ENCODE data around the gene PRSS1. TPM values are rescaled to one million over a fixed set of nuclear protein-coding genes. Genes with fewer than 3 reads are reported as not detected.
"Not testable (repeated sequence)": the region's sequence is repeated elsewhere in the genome, so short reads cannot be mapped to it uniquely, and the experiment has no call there.

PRSS1 gene
- not detected for polyA plus RNA-seq (2012; ENCODE audit: missing spikeins)

DNA sequence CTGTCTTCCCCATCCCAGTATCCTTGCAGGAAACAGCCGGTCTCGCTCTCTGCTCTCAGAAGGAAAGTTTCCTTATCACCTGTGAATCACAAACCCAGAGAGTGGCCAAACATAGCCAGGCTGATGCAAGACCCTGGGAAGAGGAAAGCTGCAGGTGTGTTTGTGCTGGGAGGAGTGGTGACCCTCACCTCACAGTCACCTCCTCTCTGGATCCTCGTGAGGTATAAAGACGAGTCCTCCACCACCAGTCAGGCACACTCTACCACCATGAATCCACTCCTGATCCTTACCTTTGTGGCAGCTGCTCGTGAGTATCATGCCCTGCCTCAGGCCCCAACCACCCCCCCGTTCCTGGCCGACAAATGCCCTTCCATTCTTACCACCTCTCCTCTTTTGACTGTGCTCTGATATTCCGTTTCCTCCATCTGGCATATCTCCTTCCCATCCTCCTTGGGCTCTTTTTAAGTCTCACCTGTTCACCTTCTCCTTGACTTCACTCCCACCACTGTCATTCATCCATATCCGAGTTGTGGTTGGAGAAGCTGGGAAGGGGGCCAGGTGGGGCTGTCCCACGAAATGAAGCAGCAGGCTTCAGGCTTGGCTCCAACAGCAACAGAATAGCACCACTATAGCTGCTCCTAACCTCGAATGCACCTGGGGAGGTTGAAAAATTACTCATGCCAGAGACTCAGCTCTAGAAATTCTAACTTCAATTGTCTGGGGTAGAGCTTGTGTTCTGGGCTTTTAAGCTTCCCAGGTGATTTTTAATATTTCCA lies at the start of gene PRSS1:
PRSS1 (plus strand) TSS at position 255 of the 776 bp plus-strand sequence; CDS start at position 268, 13 bp downstream.
- FAIRE-seq (no peak), DNase-seq (ENCODE audit: insufficient read length) (no peak)
- TF ChIP-seq TAF1 (IDR thresholded peaks at IDR 0.05; ENCODE audit: borderline replicate concordance, low read depth, low read length) (no peak), POLR2AphosphoS5 (IDR thresholded peaks at IDR 0.05; ENCODE audit: low read depth, low read length) (no peak), POLR2A (IDR thresholded peaks at IDR 0.05; ENCODE audit: low read depth, low read length) (no peak)

DNA sequence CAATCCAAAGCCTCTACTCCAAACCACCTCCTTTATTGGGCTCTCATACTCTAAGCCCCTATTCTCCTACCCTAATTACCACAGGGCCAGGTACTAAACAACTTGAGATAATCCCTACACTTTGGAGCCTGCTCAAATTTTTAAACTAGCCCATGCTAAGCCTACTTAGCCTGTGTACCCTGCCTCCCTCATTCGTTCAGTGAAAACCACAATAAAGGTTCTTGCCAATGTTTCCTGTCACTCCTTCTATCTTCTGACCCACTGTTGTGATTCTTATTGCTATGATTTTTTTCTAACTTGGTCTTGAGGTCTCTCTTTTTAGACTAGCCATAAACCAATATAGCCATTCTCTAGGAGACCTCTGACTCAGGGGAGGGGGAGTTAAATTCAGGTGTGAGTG lies 48.3 kb upstream of the PRSS1 start:
- not testable (repeated sequence) for DNase-seq (ENCODE audit: insufficient read length); FAIRE-seq

DNA sequence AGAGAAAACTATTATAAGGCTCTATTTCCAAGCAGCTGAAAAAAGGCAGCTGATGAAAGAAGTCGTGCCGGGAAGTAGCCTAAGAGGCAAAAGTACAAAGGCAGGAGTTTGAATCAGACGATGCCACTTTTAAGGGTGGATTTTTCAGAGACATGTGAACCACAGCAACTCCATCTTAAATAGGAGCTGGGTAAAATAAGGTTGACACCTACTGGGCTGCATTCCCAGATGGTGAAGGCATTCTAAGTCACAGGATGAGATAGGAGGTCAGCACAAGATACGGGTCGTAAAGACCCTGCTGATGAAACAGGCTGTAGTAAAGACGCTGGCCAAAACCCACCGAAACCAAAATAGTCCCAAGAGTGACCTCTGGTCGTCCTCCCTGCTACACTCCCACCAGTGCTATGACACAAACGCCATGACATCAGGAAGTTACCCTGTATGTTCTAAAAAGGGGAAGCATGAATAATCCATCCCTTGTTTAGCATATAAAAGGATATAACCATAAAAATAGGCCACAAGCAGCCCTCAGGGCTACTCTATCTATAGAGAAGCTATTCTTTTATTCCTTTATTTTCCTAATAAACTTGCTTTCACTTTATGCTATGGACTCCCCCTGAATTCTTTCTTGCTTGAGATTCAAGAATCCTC lies 45.5 kb upstream of the PRSS1 start:
- FAIRE-seq (no peak), DNase-seq (ENCODE audit: insufficient read length) (no peak)
- TF ChIP-seq POLR2A (IDR thresholded peaks at IDR 0.05; ENCODE audit: low read depth, low read length) (no peak), TAF1 (IDR thresholded peaks at IDR 0.05; ENCODE audit: borderline replicate concordance, low read depth, low read length) (no peak), POLR2AphosphoS5 (IDR thresholded peaks at IDR 0.05; ENCODE audit: low read depth, low read length) (no peak)

DNA sequence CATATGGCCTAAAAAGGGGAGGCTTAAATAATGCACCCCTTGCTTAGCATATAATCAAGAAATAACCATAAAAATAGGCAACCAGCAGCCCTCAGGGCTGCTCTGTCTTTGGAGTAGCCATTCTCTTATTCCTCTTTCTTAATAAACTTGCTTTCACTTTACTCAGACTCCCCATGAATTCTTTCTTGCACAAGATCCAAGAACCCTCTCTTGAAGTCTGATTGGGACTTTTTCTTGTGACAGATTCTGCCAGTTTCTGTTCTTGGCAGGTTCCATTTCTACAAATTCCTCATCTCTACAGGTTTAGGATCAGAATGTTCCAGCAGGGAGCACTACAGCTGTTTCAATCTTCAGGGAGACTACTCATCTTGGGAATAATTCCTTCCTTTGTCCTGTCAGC lies 40.5 kb upstream of the PRSS1 start:
- DNase-seq (ENCODE audit: insufficient read length); FAIRE-seq: not testable (repeated sequence)

DNA sequence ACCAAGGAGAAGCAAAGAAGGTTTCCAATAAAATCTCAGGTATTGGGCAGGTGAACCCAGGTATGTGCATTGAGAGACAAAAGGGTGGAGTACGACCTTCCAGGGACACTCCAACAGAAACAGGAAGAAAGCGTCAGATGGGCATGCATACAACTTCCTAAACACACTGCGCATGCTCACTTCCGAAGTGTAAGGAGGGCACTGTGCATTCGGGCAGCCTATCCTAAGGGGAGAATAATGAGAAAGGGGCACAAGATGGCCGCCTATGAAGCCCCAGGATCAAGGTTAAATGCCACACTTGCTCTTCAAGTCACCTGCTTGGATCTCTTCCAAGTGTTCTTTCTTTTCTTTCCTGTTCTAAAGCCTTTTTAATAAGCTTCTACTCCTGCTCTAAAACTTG lies 39.4 kb upstream of the PRSS1 start:
- DNase-seq (ENCODE audit: insufficient read length) (no peak), FAIRE-seq (no peak)
- TF ChIP-seq POLR2AphosphoS5 (IDR thresholded peaks at IDR 0.05; ENCODE audit: low read depth, low read length) (no peak), POLR2A (IDR thresholded peaks at IDR 0.05; ENCODE audit: low read depth, low read length) (no peak), TAF1 (IDR thresholded peaks at IDR 0.05; ENCODE audit: borderline replicate concordance, low read depth, low read length) (no peak)

DNA sequence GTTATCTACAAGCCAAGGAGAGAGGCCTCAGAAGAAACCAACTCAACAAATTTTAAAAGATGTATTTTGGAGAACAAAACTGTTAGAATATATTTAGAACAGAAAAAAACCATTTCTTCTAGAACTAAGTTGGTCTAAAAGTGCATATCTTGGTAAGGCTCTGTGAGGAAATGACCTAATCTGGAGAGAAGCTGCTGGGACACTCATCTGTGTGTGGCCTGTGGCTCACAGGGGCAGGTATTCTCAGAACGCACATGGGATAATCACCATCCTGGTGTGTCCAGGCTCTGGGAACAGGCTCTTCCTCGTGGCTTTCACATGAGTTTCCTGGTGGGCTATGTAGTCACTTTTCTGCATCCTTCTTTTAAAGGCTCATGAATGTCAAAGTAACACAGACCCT lies 38.1 kb upstream of the PRSS1 start:
- DNase-seq (ENCODE audit: insufficient read length): no peak
- FAIRE-seq: peak; percentile 82
- TF ChIP-seq TAF1 (IDR thresholded peaks at IDR 0.05; ENCODE audit: borderline replicate concordance, low read depth, low read length) (no peak), POLR2A (IDR thresholded peaks at IDR 0.05; ENCODE audit: low read depth, low read length) (no peak), POLR2AphosphoS5 (IDR thresholded peaks at IDR 0.05; ENCODE audit: low read depth, low read length) (no peak)

DNA sequence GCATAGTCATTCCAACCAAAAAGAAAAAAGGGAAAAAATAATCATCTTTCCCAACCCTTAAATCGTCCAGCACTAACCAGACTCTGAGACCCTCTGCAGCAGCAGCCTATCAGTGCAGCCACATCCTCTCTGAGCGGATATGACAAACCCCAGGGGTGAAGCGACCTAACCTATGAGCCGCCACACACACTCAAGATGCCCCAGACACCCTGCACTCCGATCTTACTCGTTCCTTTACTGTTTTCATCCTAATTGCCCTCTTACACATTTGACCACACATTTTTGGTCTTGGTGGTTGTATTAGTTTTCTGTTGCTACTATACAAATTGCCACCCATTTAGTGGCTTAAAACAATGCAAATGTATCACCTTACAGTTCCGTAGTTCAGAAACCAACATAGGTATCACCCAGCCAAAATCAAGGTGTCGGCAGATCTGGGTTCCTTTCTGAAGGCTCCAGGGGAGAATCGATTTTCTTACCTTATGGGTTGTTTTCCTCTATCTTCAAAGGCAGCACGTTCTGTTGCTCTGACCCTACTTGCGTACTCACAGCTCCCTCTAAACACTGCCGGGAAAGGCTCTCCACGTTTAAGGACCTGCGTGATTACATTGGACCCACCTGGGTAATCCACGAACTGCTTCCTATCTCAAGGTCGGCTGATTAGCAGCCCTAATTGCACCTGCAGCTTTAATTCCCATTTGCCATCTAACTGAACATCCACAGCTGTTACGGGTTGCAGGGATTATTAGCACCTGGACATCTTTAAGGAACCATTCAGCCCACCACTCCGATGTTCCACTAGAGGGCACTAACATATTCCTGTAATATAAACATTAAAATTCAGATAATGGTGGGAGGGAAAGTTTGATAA lies 37.3 kb upstream of the PRSS1 start:
- TF ChIP-seq POLR2AphosphoS5 (IDR thresholded peaks at IDR 0.05; ENCODE audit: low read depth, low read length) (no peak), TAF1 (IDR thresholded peaks at IDR 0.05; ENCODE audit: borderline replicate concordance, low read depth, low read length) (no peak), POLR2A (IDR thresholded peaks at IDR 0.05; ENCODE audit: low read depth, low read length) (no peak)
- FAIRE-seq: peak; percentile 79
- DNase-seq (ENCODE audit: insufficient read length): no peak

DNA sequence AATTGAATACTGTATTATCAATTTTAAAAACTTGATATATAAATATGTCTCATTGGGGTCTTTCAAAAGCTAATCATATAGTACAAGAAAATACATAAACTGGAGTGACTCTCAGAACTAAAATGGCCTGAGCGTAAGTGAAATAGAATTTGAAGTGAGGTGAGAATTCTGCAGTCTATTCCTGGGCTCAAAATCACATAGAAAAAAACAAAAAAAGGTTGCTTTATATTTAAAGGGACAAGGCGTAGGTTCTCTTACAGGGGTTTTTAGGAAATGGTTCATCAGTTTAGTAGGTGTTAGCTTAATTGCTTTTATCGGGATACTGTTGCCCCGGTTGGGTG lies 36.7 kb upstream of the PRSS1 start:
- DNase-seq (ENCODE audit: insufficient read length) (no peak), FAIRE-seq (no peak)
- TF ChIP-seq TAF1 (IDR thresholded peaks at IDR 0.05; ENCODE audit: borderline replicate concordance, low read depth, low read length): no peak
- no peak for TF ChIP-seq POLR2AphosphoS5 (IDR thresholded peaks at IDR 0.05; ENCODE audit: low read depth, low read length)
- no peak for TF ChIP-seq POLR2A (IDR thresholded peaks at IDR 0.05; ENCODE audit: low read depth, low read length)

DNA sequence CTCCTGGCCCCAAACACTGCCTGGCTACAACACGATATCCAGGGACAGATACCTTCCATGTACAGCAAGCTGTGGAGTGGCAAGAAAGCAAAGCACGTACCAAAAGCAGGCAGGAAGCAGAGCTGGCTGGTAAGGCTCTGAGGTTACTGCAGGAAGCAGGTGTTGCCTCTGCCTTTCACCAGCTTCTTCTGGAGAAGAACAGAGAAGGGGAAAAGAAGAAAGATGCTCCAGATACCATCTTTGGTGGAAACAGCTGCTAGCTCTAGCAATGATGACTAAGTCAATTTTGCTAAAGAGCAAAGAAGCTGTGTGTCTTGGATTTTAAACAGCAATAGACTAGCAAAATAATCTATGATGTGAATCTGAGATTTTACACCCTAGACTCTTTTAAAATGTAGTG lies 34.9 kb upstream of the PRSS1 start:
- TF ChIP-seq TAF1 (IDR thresholded peaks at IDR 0.05; ENCODE audit: borderline replicate concordance, low read depth, low read length): no peak
- TF ChIP-seq POLR2AphosphoS5 (IDR thresholded peaks at IDR 0.05; ENCODE audit: low read depth, low read length): no peak
- TF ChIP-seq POLR2A (IDR thresholded peaks at IDR 0.05; ENCODE audit: low read depth, low read length): no peak
- no peak for DNase-seq (ENCODE audit: insufficient read length)
- FAIRE-seq: peak; percentile 83

DNA sequence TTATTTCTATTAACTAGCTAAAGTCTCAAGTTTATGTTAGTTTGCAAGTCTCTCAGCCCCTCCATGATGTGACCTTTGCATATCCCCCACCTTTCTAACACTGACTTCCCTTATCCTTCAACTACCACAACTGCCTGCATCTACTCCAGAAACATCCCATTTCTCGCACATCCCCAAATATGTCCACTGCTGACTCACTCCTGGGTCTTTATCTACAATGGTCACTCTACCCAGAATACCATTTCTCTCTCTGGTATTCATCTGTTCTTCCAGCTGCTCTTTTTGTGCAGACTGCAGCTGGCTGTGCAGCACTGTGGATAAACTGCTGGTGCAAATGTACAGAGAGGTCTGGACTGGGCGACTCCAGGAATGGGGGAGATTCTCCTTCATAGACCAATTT lies 32.7 kb upstream of the PRSS1 start:
- no peak for FAIRE-seq
- TF ChIP-seq POLR2A (IDR thresholded peaks at IDR 0.05; ENCODE audit: low read depth, low read length) (no peak), TAF1 (IDR thresholded peaks at IDR 0.05; ENCODE audit: borderline replicate concordance, low read depth, low read length) (no peak), POLR2AphosphoS5 (IDR thresholded peaks at IDR 0.05; ENCODE audit: low read depth, low read length) (no peak)
- DNase-seq (ENCODE audit: insufficient read length): no peak

DNA sequence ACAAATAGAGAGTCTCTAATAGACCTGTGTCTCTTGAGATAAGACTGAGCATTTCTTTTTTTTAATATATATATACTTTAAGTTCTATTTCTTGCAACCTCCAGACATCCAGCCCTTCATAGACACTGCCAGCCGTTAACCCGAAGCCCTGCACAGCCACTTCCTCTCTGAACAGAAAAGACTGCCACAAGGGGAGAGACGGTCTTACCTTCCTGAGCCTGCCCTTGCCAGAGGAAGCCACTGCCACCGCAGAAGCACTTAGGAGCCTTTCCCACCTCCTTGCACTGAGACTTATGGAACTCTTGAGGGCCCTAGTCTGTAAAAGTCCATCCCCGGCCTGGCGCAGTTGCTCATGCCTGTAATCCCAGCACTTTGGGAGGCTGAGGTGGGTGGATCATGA lies 31.8 kb upstream of the PRSS1 start:
- TF ChIP-seq POLR2A (IDR thresholded peaks at IDR 0.05; ENCODE audit: low read depth, low read length) (no peak), POLR2AphosphoS5 (IDR thresholded peaks at IDR 0.05; ENCODE audit: low read depth, low read length) (no peak), TAF1 (IDR thresholded peaks at IDR 0.05; ENCODE audit: borderline replicate concordance, low read depth, low read length) (no peak)
- FAIRE-seq: no peak

DNA sequence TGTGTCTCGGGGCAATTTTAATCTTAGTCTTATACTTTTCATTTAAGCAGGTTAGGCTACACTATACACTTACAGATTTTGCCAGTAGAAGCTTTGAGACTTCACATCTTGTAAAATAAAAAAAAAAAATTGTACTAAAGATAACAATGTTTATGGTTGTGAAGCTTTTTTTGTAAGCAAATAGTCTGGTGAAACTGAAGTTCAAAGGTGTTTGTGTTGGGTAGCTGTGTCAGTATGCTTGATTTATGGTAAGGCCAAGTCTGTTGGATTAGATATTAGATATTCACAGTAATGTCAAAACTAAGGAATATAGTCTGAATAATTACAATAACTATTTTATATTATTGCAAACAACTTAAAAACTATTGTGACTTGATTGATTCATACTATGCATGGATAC lies 31.0 kb upstream of the PRSS1 start:
- no peak for TF ChIP-seq POLR2A (IDR thresholded peaks at IDR 0.05; ENCODE audit: low read depth, low read length)
- no peak for TF ChIP-seq TAF1 (IDR thresholded peaks at IDR 0.05; ENCODE audit: borderline replicate concordance, low read depth, low read length)
- no peak for FAIRE-seq
- DNase-seq (ENCODE audit: insufficient read length): no peak

More for the DNA sequence above, 31.8 kb upstream of the PRSS1 start:
- no peak for DNase-seq (ENCODE audit: insufficient read length)
